ENCODE data around the gene KATNB1.

DNA sequence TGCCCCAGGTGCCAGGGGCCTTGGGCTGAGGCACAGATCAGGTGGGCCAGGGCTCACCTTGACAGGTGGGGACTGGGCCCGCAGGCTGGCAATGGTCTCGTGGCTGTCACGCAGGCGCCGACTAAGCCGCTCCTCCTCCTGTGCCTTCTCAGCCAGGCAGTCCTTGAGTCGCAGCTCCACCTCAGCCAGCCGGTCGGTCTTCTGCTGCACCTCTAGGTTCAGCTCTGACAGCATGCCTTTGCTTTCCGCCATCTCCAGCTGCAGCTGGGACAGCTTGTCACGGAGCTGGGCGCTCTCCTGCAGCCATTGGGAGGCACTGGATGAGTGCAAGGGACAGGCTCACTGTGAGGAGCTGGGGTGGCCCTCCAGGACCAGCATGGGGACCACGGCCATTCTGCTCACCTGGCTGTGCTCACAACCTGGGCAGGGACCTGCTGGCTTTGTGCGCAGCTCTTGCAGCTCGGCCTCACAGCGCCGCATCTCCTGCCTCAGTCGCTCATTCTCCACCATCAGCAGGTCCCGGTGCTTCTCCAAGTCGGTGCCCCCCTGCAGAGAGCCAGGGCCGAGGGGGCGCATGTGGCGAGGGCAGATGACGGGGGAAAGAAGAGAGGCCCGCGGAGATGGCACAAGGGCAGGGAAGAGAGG, 35.7 kb downstream of the KATNB1 start:
- TF ChIP-seq, protein P1, sequence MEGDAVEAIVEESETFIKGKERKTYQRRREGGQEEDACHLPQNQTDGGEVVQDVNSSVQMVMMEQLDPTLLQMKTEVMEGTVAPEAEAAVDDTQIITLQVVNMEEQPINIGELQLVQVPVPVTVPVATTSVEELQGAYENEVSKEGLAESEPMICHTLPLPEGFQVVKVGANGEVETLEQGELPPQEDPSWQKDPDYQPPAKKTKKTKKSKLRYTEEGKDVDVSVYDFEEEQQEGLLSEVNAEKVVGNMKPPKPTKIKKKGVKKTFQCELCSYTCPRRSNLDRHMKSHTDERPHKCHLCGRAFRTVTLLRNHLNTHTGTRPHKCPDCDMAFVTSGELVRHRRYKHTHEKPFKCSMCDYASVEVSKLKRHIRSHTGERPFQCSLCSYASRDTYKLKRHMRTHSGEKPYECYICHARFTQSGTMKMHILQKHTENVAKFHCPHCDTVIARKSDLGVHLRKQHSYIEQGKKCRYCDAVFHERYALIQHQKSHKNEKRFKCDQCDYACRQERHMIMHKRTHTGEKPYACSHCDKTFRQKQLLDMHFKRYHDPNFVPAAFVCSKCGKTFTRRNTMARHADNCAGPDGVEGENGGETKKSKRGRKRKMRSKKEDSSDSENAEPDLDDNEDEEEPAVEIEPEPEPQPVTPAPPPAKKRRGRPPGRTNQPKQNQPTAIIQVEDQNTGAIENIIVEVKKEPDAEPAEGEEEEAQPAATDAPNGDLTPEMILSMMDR (IDR thresholded peaks at IDR 0.05): no peak
- TF ChIP-seq POLR2A (IDR thresholded peaks at IDR 0.05): no peak
